AG04449 (cell line): ENCODE measurements around the gene FLT4.

Experiments
- CTCF ChIA-PET: fragments of 350-600 bp; formaldehyde crosslinking; extraction: SDS; loops from one replicate; lab custom pipeline; 2021; ENCODE audit warnings: antibody characterized with exemption; lab: Yijun Ruan, JAX
- POLR2A ChIA-PET: fragments of 400-600, 350-600 bp; formaldehyde crosslinking; extraction: SDS; loops from one replicate; lab custom pipeline; 2020; ENCODE audit warnings: antibody characterized with exemption, inconsistent platforms; lab: Yijun Ruan, JAX
- DNase-seq: peaks from one replicate; pipeline ENCODE4 v3.0.0-alpha.2; 2010; ENCODE audit warnings: low read depth, low spot score
- H3K4me3 ChIP-seq: 2 replicates; pipeline ENCODE4 v1.5.1; 2011; ENCODE audit warnings: low read depth, mild to moderate bottlenecking, control low read depth, low read length
- CTCF ChIP-seq: IDR thresholded peaks from one replicate; pipeline ENCODE4 v1.5.1; 2011; ENCODE audit warnings: mild to moderate bottlenecking, moderate library complexity, low read length, control low read depth, inconsistent platforms; ENCODE audit not compliant: insufficient read depth; ENCODE audit errors: missing control alignments

FLT4 gene

GRCh38 chr5:180630426-180630825, 19.0 kb downstream of the FLT4 start:
- no peak overlapping the region for H3K4me3 ChIP-seq
- CTCF ChIA-PET = no interaction called here
- DNase-seq = no peak
- POLR2A ChIA-PET = no interaction called here
- TF ChIP-seq CTCF = no peak

GRCh38 chr5:180629831-180630382, 19.5 kb downstream of the FLT4 start:
- no peak overlapping the region for H3K4me3 ChIP-seq
- POLR2A ChIA-PET = no interaction called here
- CTCF ChIA-PET = interaction anchor here (0.9 kb wide), 1 partner anchor 11 kb away, joined by 4 read pairs; no protein-coding TSS in a partner anchor
- no peak for TF ChIP-seq CTCF
- no peak for DNase-seq

GRCh38 chr5:180628827-180629750, 20.3 kb downstream of the FLT4 start:
- ChIA-PET CTCF (interaction anchor here (0.9 kb wide), 1 partner anchor 10 kb away, joined by 4 read pairs; no protein-coding TSS in a partner anchor), POLR2A (no interaction called here)
- no peak overlapping the region for H3K4me3 ChIP-seq
- no peak for TF ChIP-seq CTCF
- DNase-seq = no peak

GRCh38 chr5:180628211-180628610, 21.2 kb downstream of the FLT4 start:
- no peak overlapping the region for H3K4me3 ChIP-seq
- ChIA-PET CTCF (no interaction called here), POLR2A (no interaction called here)
- no peak for TF ChIP-seq CTCF
- DNase-seq = no peak

GRCh38 chr5:180627386-180628120, 21.8 kb downstream of the FLT4 start:
- no peak for DNase-seq
- TF ChIP-seq CTCF = no peak
- H3K4me3 ChIP-seq = no peak overlapping the region
- ChIA-PET CTCF (no interaction called here), POLR2A (no interaction called here)
